Stimulated activated memory B cell treated with anti-CD40 and anti-IgM and Interleukin-4, amounts not matched to agents 10 μg/mL and 1 μg/mL and 100 μg/mL, for 72 hours (primary cell): ENCODE data around the gene SAMMSON.

Experiments used
- ATAC-seq: fragments of 150-1000 bp; cut with Tn5 transposase; 2 replicates; pipeline ENCODE4 v1.10.0; 2021
- H3K27ac Mint-ChIP-seq: one replicate; pipeline ENCODE4 v1.8.0; 2022; ENCODE audit warnings: mild to moderate bottlenecking, mixed read lengths
- H3K27me3 Mint-ChIP-seq: one replicate; pipeline ENCODE4 v1.8.0; 2022; ENCODE audit warnings: mixed read lengths
- H3K36me3 Mint-ChIP-seq: one replicate; pipeline ENCODE4 v1.8.0; 2022; ENCODE audit warnings: mixed read lengths
- H3K4me1 Mint-ChIP-seq: one replicate; pipeline ENCODE4 v1.8.0; 2022; ENCODE audit warnings: mixed read lengths
- H3K4me3 Mint-ChIP-seq: one replicate; pipeline ENCODE4 v1.8.0; 2022; ENCODE audit warnings: mild to moderate bottlenecking, moderate library complexity, mixed read lengths
- H3K9me3 Mint-ChIP-seq: one replicate; pipeline ENCODE4 v1.8.0; 2022; ENCODE audit warnings: mixed read lengths

Gene SAMMSON

GRCh38 chr3:70057426-70057825 is 57.9 kb downstream of the SAMMSON start:
- Mint-ChIP-seq H3K27ac (no peak overlapping the region), H3K4me3 (no peak overlapping the region), H3K4me1 (no peaks in the 10 kb centered on the region), H3K27me3 (no peaks in the 10 kb centered on the region), H3K36me3 (no peaks in the 10 kb centered on the region), H3K9me3 (no peaks in the 10 kb centered on the region)
- ATAC-seq, result no peak

- no peaks in the 10 kb centered on the region for H3K4me1 Mint-ChIP-seq
- H3K27ac Mint-ChIP-seq, result no peak overlapping the region
- H3K4me3 Mint-ChIP-seq, result no peak overlapping the region
- ATAC-seq, result no peak
- H3K27me3 Mint-ChIP-seq, result no peaks in the 10 kb centered on the region
- no peaks in the 10 kb centered on the region for H3K36me3 Mint-ChIP-seq
- H3K9me3 Mint-ChIP-seq, result no peaks in the 10 kb centered on the region
Measured at GRCh38 chr3:70061096-70061495, 61.6 kb downstream of the SAMMSON start.

- H3K27ac Mint-ChIP-seq, result no peak overlapping the region
- H3K4me3 Mint-ChIP-seq, result no peak overlapping the region
- H3K4me1 Mint-ChIP-seq, result no peaks in the 10 kb centered on the region
- no peaks in the 10 kb centered on the region for H3K36me3 Mint-ChIP-seq
- ATAC-seq, result no peak
- H3K9me3 Mint-ChIP-seq, result no peaks in the 10 kb centered on the region
- H3K27me3 Mint-ChIP-seq, result no peaks in the 10 kb centered on the region
Measured at GRCh38 chr3:70064194-70064779, 64.8 kb downstream of the SAMMSON start.

GRCh38 chr3:70065696-70066253 is 66.2 kb downstream of the SAMMSON start:
- Mint-ChIP-seq H3K4me1 (no peaks in the 10 kb centered on the region), H3K4me3 (no peak overlapping the region), H3K36me3 (no peaks in the 10 kb centered on the region), H3K27me3 (no peaks in the 10 kb centered on the region), H3K27ac (no peak overlapping the region), H3K9me3 (no peaks in the 10 kb centered on the region)
- no peak for ATAC-seq

GRCh38 chr3:70067860-70068521 is 68.5 kb downstream of the SAMMSON start:
- no peaks in the 10 kb centered on the region for H3K4me1 Mint-ChIP-seq
- no peaks in the 10 kb centered on the region for H3K36me3 Mint-ChIP-seq
- no peak overlapping the region for H3K27ac Mint-ChIP-seq
- H3K9me3 Mint-ChIP-seq, result no peaks in the 10 kb centered on the region
- H3K27me3 Mint-ChIP-seq, result peaks cover 10% of the 10 kb centered on the region
- no peak overlapping the region for H3K4me3 Mint-ChIP-seq
- no peak for ATAC-seq

GRCh38 chr3:70069557-70069956 is 70.0 kb downstream of the SAMMSON start:
- Mint-ChIP-seq H3K27me3 (peaks cover 20% of the 10 kb centered on the region), H3K36me3 (no peaks in the 10 kb centered on the region), H3K27ac (no peak overlapping the region), H3K9me3 (no peaks in the 10 kb centered on the region), H3K4me1 (no peaks in the 10 kb centered on the region), H3K4me3 (no peak overlapping the region)
- no peak for ATAC-seq

- H3K27ac Mint-ChIP-seq, result no peak overlapping the region
- H3K27me3 Mint-ChIP-seq, result peaks cover 31% of the 10 kb centered on the region
- H3K4me3 Mint-ChIP-seq, result no peak overlapping the region
- H3K36me3 Mint-ChIP-seq, result no peaks in the 10 kb centered on the region
- H3K4me1 Mint-ChIP-seq, result no peaks in the 10 kb centered on the region
- no peak for ATAC-seq
- H3K9me3 Mint-ChIP-seq, result no peaks in the 10 kb centered on the region
Measured at GRCh38 chr3:70071138-70071537, 71.6 kb downstream of the SAMMSON start.

- H3K9me3 Mint-ChIP-seq, result no peaks in the 10 kb centered on the region
- no peak overlapping the region for H3K4me3 Mint-ChIP-seq
- H3K36me3 Mint-ChIP-seq, result no peaks in the 10 kb centered on the region
- no peak for ATAC-seq
- no peaks in the 10 kb centered on the region for H3K4me1 Mint-ChIP-seq
- H3K27me3 Mint-ChIP-seq, result peaks cover 40% of the 10 kb centered on the region
- H3K27ac Mint-ChIP-seq, result no peak overlapping the region
Measured at GRCh38 chr3:70072180-70072579, 72.6 kb downstream of the SAMMSON start.

GRCh38 chr3:70072754-70073153 is 73.2 kb downstream of the SAMMSON start:
- H3K36me3 Mint-ChIP-seq, result no peaks in the 10 kb centered on the region
- H3K4me1 Mint-ChIP-seq, result no peaks in the 10 kb centered on the region

GRCh38 chr3:70075101-70075500 is 75.6 kb downstream of the SAMMSON start:
- no peaks in the 10 kb centered on the region for H3K36me3 Mint-ChIP-seq
- no peak for ATAC-seq
- H3K4me1 Mint-ChIP-seq, result no peaks in the 10 kb centered on the region
- no peak overlapping the region for H3K4me3 Mint-ChIP-seq
- H3K9me3 Mint-ChIP-seq, result no peaks in the 10 kb centered on the region
- no peak overlapping the region for H3K27ac Mint-ChIP-seq
- peaks cover 41% of the 10 kb centered on the region for H3K27me3 Mint-ChIP-seq

More at GRCh38 chr3:70072754-70073153, 73.2 kb downstream of the SAMMSON start:
- no peak overlapping the region for H3K27ac Mint-ChIP-seq
- H3K9me3 Mint-ChIP-seq, result no peaks in the 10 kb centered on the region
- no peak overlapping the region for H3K4me3 Mint-ChIP-seq
- no peak for ATAC-seq
- peaks cover 40% of the 10 kb centered on the region for H3K27me3 Mint-ChIP-seq

- ATAC-seq, result no peak
- no peaks in the 10 kb centered on the region for H3K4me1 Mint-ChIP-seq
- H3K27me3 Mint-ChIP-seq, result peaks cover 54% of the 10 kb centered on the region
- no peak overlapping the region for H3K27ac Mint-ChIP-seq
- no peak overlapping the region for H3K4me3 Mint-ChIP-seq
- no peaks in the 10 kb centered on the region for H3K36me3 Mint-ChIP-seq
- H3K9me3 Mint-ChIP-seq, result no peaks in the 10 kb centered on the region
Measured at GRCh38 chr3:70076396-70076795, 76.9 kb downstream of the SAMMSON start.

- ATAC-seq, result no peak
Measured at GRCh38 chr3:70078778-70079177, 79.2 kb downstream of the SAMMSON start.

GRCh38 chr3:70085613-70086012 is 86.1 kb downstream of the SAMMSON start:
- no peaks in the 10 kb centered on the region for H3K9me3 Mint-ChIP-seq
- H3K27ac Mint-ChIP-seq, result no peak overlapping the region
- ATAC-seq, result no peak
- H3K4me1 Mint-ChIP-seq, result no peaks in the 10 kb centered on the region
- H3K27me3 Mint-ChIP-seq, result peaks cover 35% of the 10 kb centered on the region
- H3K36me3 Mint-ChIP-seq, result no peaks in the 10 kb centered on the region
- H3K4me3 Mint-ChIP-seq, result no peak overlapping the region

More at GRCh38 chr3:70078778-70079177, 79.2 kb downstream of the SAMMSON start:
- H3K9me3 Mint-ChIP-seq, result no peaks in the 10 kb centered on the region
- no peak overlapping the region for H3K4me3 Mint-ChIP-seq
- H3K4me1 Mint-ChIP-seq, result no peaks in the 10 kb centered on the region
- H3K27me3 Mint-ChIP-seq, result peaks cover 52% of the 10 kb centered on the region
- H3K27ac Mint-ChIP-seq, result no peak overlapping the region
- H3K36me3 Mint-ChIP-seq, result no peaks in the 10 kb centered on the region

GRCh38 chr3:70086336-70086735 is 86.8 kb downstream of the SAMMSON start:
- Mint-ChIP-seq H3K36me3 (no peaks in the 10 kb centered on the region), H3K4me1 (no peaks in the 10 kb centered on the region), H3K9me3 (no peaks in the 10 kb centered on the region), H3K27ac (no peak overlapping the region), H3K4me3 (no peak overlapping the region), H3K27me3 (peaks cover 27% of the 10 kb centered on the region)
- ATAC-seq, result no peak

GRCh38 chr3:70090322-70090913 is 90.9 kb downstream of the SAMMSON start:
- Mint-ChIP-seq H3K4me3 (no peak overlapping the region), H3K36me3 (no peaks in the 10 kb centered on the region)

GRCh38 chr3:70094197-70094596 is 94.7 kb downstream of the SAMMSON start:
- no peak overlapping the region for H3K27ac Mint-ChIP-seq
- no peak overlapping the region for H3K4me3 Mint-ChIP-seq
- no peaks in the 10 kb centered on the region for H3K9me3 Mint-ChIP-seq
- H3K4me1 Mint-ChIP-seq, result peaks cover 10% of the 10 kb centered on the region
- H3K27me3 Mint-ChIP-seq, result peaks cover 9% of the 10 kb centered on the region
- no peak for ATAC-seq
- H3K36me3 Mint-ChIP-seq, result no peaks in the 10 kb centered on the region

More at GRCh38 chr3:70090322-70090913, 90.9 kb downstream of the SAMMSON start:
- H3K9me3 Mint-ChIP-seq, result no peaks in the 10 kb centered on the region
- peaks cover 10% of the 10 kb centered on the region for H3K4me1 Mint-ChIP-seq
- no peak for ATAC-seq
- peaks cover 16% of the 10 kb centered on the region for H3K27me3 Mint-ChIP-seq
- no peak overlapping the region for H3K27ac Mint-ChIP-seq
